ENCODE data around the gene EHMT1. TPM values are rescaled to one million over a fixed set of nuclear protein-coding genes. Genes with fewer than 3 reads are reported as not detected.

Gene EHMT1
- total RNA-seq, 2 donors from 2014 or later, result 137 to 139 TPM

DNA sequence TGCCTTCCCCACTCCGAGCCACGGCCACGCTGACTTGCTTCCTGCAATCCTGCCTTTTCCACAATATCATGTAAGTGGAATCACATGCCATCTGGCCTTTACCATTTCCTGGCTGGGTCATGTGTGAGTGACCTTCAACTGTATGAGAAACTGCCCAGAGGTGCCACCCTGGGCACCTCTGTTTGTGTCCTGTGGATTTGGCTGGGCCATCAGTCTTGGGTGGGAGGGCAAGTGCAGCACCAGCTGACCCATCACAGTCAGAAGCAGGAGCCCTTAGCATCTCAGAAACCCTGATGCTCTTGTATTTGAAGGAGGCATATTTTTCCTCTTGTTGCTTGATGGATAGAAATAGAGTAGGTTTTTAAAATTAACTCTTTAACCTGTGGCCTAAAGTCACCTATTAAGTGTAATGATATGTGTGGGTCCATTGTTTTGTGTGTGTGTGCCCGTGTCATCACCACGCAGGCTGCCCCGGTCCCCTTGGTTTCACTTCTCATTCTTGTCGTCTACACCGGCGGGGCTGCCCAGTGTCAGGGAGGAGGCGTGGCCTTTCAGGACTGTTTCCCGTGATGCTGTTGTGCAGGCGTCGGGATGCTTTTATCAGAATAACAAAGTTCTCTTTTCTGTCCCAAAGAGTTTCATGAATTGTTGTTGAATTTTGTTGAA lies 206.7 kb downstream of the EHMT1 start:
- H3K4me1 Mint-ChIP-seq, result no peaks in the 10 kb centered on the region
- Histone ChIP-seq H3K27me3 (ENCODE audit: control insufficient read depth, insufficient read depth, low read length, poor library complexity, severe bottlenecking) (no peaks in the 10 kb centered on the region), H3K36me3 (ENCODE audit: control insufficient read depth, insufficient read depth, low read length) (peaks cover 52% of the 10 kb centered on the region), H3K4me1 (ENCODE audit: control insufficient read depth, insufficient read depth, low read length) (no peaks in the 10 kb centered on the region), H3K9me3 (ENCODE audit: control insufficient read depth, low read length) (peaks cover 4% of the 10 kb centered on the region), H3K9ac (ENCODE audit: extremely low read depth, low read length, poor library complexity, severe bottlenecking) (no peak overlapping the region), H3K4me3 (ENCODE audit: low read length) (no peak overlapping the region), H3K27ac (ENCODE audit: low read depth, low read length) (no peak overlapping the region)
- no peak for DNase-seq
- H3K27ac Mint-ChIP-seq, result no peak overlapping the region
- H3K9me3 Mint-ChIP-seq, result peaks cover 5% of the 10 kb centered on the region
- WGBS, 2 experiments (ENCODE audit: insufficient coverage in 1 of 2, insufficient read length in 1 of 2), result 96% methylated on average over 7 to 13 of the region's 13 CpGs
- no peaks in the 10 kb centered on the region for H3K27me3 Mint-ChIP-seq (ENCODE audit: insufficient read depth)
- peaks cover 82% of the 10 kb centered on the region for H3K36me3 Mint-ChIP-seq (ENCODE audit: low read depth)
- TF ChIP-seq, protein P1, sequence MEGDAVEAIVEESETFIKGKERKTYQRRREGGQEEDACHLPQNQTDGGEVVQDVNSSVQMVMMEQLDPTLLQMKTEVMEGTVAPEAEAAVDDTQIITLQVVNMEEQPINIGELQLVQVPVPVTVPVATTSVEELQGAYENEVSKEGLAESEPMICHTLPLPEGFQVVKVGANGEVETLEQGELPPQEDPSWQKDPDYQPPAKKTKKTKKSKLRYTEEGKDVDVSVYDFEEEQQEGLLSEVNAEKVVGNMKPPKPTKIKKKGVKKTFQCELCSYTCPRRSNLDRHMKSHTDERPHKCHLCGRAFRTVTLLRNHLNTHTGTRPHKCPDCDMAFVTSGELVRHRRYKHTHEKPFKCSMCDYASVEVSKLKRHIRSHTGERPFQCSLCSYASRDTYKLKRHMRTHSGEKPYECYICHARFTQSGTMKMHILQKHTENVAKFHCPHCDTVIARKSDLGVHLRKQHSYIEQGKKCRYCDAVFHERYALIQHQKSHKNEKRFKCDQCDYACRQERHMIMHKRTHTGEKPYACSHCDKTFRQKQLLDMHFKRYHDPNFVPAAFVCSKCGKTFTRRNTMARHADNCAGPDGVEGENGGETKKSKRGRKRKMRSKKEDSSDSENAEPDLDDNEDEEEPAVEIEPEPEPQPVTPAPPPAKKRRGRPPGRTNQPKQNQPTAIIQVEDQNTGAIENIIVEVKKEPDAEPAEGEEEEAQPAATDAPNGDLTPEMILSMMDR (conservative IDR thresholded peaks at IDR 0.05), result no peak
- H3K4me3 Mint-ChIP-seq, result no peak overlapping the region

DNA sequence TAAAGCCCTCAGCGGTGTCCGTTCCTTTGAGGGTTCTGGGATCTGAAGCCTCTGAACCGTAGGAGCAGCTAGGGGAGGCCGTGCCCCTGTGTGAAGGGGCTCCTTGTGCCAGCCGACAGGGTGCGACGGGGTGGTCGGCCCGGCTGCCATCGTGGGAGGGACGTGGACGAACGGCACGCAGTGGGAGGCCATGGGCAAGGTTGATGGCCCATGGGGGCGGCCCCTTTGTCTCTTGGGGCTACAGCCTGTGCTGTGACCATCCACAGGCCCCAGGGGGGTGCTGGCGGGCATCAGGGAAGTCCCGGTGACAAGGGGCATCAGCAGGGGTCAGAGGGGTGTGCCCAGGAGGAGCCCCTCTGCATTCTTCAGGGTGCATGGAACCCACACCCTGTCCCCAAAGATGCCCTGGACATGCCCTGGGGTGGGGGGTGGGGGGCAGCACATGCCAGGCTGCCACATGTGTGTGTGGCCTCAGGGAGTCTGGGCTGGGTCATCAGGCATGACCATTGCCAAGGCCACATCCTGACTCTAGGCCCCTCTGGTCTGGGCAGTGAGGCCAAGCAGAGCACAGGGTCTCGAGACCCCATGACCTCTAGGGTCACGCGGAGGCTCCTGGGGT lies 209.2 kb downstream of the EHMT1 start:
- Mint-ChIP-seq H3K27me3 (ENCODE audit: insufficient read depth) (no peaks in the 10 kb centered on the region), H3K9me3 (no peaks in the 10 kb centered on the region), H3K4me1 (no peaks in the 10 kb centered on the region), H3K27ac (no peak overlapping the region), H3K4me3 (no peak overlapping the region), H3K36me3 (ENCODE audit: low read depth) (peaks cover 78% of the 10 kb centered on the region)
- no peaks in the 10 kb centered on the region for H3K4me1 ChIP-seq (ENCODE audit: control insufficient read depth, insufficient read depth, low read length)
- no peaks in the 10 kb centered on the region for H3K9me3 ChIP-seq (ENCODE audit: control insufficient read depth, low read length)
- no peak overlapping the region for H3K4me3 ChIP-seq (ENCODE audit: low read length)
- H3K27me3 ChIP-seq (ENCODE audit: control insufficient read depth, insufficient read depth, low read length, poor library complexity, severe bottlenecking), result no peaks in the 10 kb centered on the region
- TF ChIP-seq, protein P1 (conservative IDR thresholded peaks at IDR 0.05), result no peak
- no peak for DNase-seq
- no peak overlapping the region for H3K27ac ChIP-seq (ENCODE audit: low read depth, low read length)
- 95 to 97% methylated on average over 12 to 20 of the region's 20 CpGs for WGBS, 2 experiments (ENCODE audit: insufficient coverage in 1 of 2, insufficient read length in 1 of 2)
- no peak overlapping the region for H3K9ac ChIP-seq (ENCODE audit: extremely low read depth, low read length, poor library complexity, severe bottlenecking)
- peaks cover 53% of the 10 kb centered on the region for H3K36me3 ChIP-seq (ENCODE audit: control insufficient read depth, insufficient read depth, low read length)

DNA sequence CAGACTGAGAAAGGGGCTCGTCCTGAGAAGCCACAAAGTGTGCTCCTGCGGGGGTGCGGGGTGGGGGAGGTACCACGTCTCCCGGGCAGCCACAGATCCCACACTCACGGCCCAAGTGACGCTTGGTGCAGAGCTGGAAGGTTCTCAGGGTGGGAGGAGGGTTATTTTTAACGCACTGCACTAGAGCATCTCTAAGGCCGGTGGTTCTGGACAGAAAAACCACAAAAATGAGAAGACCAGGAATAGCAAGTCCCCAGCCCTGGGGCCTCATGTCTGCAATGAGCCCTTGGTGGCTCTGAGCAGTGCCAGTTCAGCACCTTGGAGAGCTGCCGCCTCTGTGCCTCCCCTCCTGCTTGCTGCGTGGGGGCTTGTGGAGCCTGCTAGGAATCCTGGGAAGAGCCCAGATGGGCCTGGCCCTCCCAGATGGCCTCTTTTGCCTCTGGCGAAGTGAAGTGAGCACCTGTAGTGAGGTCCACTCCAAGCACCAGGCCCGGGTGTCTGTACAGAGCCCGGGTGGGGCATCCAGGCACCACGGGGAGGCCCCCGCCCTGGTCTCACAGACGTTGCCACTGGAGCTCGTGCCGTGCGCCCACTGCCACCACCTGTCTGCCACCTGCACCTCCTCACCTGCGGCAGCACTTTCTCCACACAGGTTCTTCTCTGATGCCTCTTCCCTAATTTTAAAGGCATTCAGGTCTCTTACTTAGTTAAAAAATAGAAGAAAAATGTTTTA lies 209.9 kb downstream of the EHMT1 start:
- Mint-ChIP-seq H3K9me3 (no peaks in the 10 kb centered on the region), H3K27ac (no peak overlapping the region), H3K36me3 (ENCODE audit: low read depth) (peaks cover 82% of the 10 kb centered on the region), H3K4me1 (no peaks in the 10 kb centered on the region), H3K4me3 (no peak overlapping the region), H3K27me3 (ENCODE audit: insufficient read depth) (no peaks in the 10 kb centered on the region)
- Histone ChIP-seq H3K4me1 (ENCODE audit: control insufficient read depth, insufficient read depth, low read length) (no peaks in the 10 kb centered on the region), H3K4me3 (ENCODE audit: low read length) (no peak overlapping the region), H3K27me3 (ENCODE audit: control insufficient read depth, insufficient read depth, low read length, poor library complexity, severe bottlenecking) (no peaks in the 10 kb centered on the region), H3K36me3 (ENCODE audit: control insufficient read depth, insufficient read depth, low read length) (peaks cover 53% of the 10 kb centered on the region), H3K27ac (ENCODE audit: low read depth, low read length) (no peak overlapping the region), H3K9ac (ENCODE audit: extremely low read depth, low read length, poor library complexity, severe bottlenecking) (no peak overlapping the region), H3K9me3 (ENCODE audit: control insufficient read depth, low read length) (no peaks in the 10 kb centered on the region)
- 90 to 98% methylated on average over 9 to 21 of the region's 21 CpGs for WGBS, 2 experiments (ENCODE audit: insufficient coverage in 1 of 2, insufficient read length in 1 of 2)
- TF ChIP-seq, protein P1 (conservative IDR thresholded peaks at IDR 0.05), result no peak
- peak; percentile 89 for DNase-seq
